T1000 (cell line): ENCODE measurements around the gene SKIC8.

ENCODE experiments used
- DNase-seq: peaks from one replicate; lab custom pipeline; 2025; ENCODE audit warnings: mixed read lengths; lab: John Stamatoyannopoulos, UW

SKIC8 gene

GRCh38 chr15:78291698-78292097 lies 7.7 kb downstream of the SKIC8 start:
- DNase-seq, result no peak

DNA sequence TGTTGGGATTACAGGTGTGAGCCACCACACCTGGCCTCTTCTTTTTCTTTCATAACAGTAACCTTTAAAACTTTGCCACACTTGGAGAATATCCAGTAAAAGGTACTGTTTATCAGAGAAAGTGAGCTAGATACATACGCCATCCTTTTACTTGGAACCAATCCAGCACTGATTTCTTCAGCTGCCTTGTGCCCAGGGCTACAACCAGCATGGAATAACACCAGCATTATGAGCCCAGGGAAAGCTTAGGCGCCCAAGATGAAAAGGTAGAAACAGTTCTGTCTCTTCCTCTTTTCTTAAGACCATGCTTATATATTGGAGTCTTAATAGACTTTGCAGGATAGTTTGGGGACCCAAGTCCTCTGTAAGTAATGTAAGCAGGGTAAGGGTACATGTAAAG lies 8.4 kb downstream of the SKIC8 start:
- DNase-seq, result no peak

DNA sequence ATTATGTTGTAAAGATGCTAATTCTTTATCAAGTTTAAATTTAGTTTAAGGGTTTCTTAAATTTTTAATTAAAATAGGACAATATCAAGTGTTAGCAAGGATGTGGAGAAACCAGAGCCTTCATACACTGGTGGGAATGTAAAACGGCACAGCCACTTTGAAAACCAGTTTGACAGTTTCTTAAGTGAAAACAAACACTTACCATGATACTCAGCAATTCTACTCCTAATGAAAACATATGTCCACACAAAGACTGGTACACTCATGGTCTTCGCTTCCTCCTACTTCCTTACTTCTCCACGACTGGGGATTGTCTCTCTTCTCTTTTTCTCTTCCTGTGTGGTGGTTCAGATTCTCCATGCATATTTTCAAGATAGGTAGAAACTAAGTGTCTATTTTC lies 9.2 kb downstream of the SKIC8 start:
- no peak for DNase-seq

DNA sequence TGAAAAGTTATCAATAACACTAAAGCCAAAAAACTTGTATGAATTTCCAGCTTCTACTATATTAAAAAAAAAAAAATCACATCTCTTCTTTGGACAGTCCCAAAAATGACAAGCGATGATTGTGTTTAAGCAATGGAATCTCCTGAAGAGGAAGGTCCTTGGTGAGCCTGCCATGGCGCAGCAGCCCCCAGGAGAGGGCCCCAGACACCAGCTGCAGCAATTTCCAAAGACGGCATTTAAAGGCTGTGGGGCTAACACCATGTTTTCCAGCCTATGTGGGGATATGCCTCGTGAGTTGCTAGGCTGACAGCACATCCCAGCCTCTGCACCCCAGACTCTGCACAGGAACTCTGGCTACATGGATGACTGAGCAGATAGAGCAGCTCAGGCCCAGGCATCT lies 14.7 kb downstream of the SKIC8 start:
- no peak for DNase-seq

GRCh38 chr15:78282324-78282723 lies 17.1 kb downstream of the SKIC8 start:
- DNase-seq, result no peak

DNA sequence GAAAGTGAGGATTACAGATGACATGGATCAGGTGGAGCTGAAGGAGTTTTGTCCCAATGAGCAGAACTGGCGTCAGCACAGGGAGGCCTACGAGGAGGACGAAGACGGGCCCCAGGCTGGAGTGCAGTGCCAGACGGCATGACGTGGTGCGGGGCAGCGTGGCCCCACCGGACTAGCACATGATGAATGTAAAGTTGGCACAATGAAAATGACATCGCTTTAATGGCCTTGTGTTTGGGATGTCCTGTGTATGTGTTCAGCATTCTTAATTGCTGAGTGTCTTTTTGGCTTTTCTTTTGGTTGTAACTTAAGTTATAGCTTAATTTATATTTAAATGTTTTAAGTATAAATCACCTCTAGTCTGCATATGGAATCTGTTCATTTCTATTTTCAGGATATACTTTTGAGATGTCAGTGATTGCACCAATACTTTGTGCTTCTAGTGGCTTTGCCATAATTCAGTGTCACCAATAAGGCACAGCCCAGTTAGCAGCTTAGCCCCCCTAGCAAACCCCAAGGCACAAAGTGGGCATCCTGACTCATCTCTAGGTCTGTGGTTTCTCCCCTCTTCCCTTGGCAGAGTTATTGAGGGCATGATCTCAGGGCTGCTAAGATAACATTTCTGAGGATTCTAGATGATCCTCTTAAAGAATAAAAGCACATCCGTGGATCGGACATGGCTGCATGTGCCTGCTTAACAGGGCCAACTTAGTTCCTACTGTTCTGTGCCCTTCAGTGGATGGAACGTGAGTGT lies 18.9 kb downstream of the SKIC8 start:
- peak; percentile 31 for DNase-seq

- DNase-seq, result no peak
Measured at GRCh38 chr15:78276064-78276943, 23.1 kb downstream of the SKIC8 start.

DNA sequence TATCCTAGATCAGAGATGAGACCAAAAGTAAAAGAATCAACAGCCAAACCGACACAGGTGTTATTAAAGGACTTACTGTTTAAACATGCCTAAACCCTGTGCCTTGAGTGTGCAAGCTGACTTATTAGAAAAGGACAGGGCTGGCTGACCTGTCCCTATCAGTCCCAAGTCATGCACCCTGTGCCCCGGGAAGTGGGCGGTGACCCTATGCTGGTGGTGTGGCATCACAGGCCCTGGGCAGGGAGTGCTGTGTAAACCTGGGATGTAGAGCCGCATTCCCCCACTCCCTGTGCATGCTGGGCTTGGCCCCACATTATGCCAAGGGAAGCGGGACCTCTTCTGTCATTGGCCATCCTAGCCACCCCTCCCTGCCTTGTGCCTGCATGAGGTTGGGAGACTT lies 24.4 kb downstream of the SKIC8 start:
- no peak for DNase-seq

- no peak for DNase-seq
Measured at GRCh38 chr15:78272776-78273175, 26.6 kb downstream of the SKIC8 start.

DNA sequence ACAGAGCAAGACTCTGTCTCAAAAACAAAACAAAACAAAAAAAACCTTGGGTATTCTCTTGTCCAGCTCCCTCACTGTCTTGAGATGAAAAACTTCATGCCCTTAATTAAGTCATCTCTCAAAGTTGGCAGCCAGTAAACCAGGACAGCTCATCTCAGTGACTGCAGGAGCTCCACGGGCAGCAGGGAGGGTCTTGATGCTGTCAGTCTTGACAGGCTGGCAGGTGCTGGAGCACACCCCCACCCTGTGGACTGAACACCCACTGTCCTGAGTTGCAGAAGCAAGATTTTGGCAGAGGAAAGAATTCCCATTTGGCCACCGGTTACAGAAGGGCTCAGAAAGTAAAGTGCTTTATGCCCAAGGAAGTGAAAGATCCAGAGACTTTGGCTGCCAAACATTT lies 27.1 kb downstream of the SKIC8 start:
- no peak for DNase-seq

DNA sequence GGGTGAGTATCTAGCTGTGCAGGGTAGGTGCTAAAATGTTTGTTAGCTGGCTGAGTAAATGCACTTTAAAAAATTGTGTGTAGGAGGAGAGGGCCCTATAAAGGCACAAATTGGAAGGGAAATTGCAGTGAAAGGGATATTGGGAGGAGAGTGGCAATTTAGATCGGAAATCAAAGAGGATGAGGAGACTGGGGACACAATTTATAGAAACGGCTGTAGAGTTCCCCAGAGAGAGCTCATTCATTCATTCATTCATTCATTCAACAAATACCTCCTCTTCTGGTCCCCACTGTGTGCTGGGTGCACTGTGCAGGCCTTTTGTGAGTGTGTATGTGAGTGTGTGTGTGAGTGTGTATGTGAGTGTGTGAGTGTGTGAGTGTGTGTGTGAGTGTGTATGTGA lies 32.6 kb downstream of the SKIC8 start:
- DNase-seq, result no peak

- DNase-seq, result no peak
Measured at GRCh38 chr15:78266229-78266628, 33.2 kb downstream of the SKIC8 start.

DNA sequence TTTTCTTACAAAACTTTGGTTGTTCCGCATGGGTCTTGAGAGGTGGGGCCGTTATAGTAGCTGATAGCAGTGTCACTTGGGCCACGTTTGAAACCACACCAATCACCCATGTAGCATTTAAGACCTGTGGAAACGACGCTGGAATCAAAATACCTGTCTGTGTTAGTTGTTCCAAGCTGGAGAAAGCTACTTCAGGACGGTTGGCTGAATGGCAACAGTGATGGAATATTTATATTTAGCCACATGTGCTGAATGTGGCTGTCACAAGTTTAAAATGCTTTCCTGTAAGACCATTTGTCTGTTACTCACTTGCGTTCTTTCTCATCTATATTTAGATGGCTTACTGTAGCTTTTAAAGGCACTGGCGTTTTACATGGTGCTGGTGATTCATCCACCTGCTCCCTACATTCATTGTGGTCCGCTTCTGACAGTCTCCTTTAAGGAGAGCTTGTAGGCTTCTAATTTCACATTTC lies 33.6 kb downstream of the SKIC8 start:
- DNase-seq, result no peak

GRCh38 chr15:78265137-78265460 lies 34.3 kb downstream of the SKIC8 start:
- DNase-seq, result no peak

DNA sequence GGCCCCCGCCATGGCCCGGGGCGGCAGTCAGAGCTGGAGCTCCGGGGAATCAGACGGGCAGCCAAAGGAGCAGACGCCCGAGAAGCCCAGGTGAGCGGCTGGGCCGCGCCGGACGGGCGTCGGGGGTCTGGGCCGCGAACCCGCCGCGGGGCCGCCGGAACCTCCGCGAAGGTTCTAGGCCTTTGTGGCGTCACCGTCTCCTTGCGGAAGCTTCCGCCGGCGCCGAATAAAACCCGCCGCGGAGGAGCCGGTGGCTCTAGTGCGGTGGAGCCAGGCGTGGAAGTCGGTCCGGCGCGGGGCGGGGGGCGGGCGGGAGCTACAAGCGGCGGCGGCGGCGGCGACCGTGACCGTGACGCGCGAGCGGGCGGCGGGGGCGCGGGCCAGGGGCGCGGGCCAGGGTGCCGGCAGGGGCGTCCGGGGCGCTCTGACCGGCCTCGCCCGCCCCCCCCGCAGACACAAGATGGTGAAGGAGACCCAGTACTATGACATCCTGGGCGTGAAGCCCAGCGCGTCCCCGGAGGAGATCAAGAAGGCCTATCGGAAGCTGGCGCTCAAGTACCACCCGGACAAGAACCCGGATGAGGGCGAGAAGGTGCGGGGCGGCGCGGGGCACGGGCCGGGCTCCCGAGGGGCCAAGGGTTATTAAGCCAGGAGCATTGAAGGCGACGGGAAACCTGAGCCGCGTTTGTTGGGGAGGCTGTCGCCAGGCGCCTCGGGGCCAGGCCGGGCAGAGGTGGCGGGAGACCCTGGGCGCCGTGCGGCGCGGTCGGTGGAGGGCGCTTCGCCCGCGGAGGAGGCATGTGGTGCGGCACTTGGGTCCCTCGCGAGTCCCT lies 34.9 kb downstream of the SKIC8 start, which contains the start of gene DNAJA4:
TSS of gene DNAJA4 (plus strand) at position 259 of the 833 bp plus-strand sequence. CDS start at position 461, 202 bp downstream.
- DNase-seq, result no peak

DNA sequence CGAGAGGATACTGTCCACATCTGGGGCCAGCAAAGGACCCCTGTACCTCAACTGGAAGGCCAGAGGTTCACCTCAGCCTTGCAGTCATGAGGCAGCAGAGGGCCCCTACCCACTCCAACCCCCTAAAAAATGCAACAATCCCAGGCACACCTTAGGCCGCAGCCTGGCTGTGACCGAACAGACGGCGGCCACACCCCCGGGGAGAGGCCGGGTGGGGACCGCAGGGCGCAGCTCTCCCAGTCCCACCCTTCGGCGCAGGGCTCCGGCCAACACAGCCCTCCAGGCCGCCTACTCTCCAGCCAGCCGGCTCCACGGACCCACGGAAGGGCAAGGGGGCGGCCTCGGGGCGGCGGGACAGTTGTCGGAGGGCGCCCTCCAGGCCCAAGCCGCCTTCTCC lies 35.5 kb downstream of the SKIC8 start:
- DNase-seq, result no peak

GRCh38 chr15:78263351-78263781 lies 36.0 kb downstream of the SKIC8 start:
- no peak for DNase-seq

GRCh38 chr15:78261062-78261461 lies 38.3 kb downstream of the SKIC8 start:
- no peak for DNase-seq

DNA sequence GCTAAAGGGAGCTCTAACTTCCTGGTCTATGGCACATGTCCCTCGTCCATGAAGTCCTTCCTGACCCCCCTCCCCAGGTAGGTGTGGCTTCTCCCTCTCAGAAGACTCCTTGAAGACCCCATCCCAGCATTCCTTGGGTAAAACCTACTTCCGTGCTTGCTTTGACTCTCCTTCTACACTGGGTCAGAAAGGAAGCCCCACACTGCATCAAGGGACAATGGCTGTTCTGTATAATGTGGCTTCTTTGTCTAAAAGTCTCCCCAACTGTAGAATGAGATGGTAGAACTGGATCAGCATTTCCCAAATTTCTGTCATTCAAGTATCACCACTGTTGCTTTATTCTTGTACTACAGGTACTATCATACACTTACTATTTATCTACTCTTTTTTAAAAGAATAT lies 38.9 kb downstream of the SKIC8 start:
- DNase-seq, result no peak

DNA sequence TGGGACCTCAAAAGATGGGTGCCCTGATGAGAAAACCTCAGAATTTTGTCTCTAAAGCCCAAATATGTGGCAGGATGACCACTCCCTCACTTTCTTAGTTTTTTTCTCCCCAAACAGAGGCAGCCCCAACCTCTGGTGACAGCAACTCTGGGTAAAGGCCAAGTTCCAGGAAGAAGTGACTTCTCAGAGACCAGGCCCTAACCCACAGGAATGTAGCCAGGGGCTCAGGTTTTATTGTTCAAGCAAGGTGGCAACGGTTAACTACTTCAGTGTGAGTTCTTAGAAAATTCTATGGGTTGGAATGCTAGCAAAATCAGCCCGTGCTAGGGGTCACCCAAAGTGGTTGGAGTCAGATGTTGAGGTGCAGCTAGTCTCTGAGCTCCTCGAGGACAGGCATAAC lies 40.2 kb downstream of the SKIC8 start:
- DNase-seq, result no peak

DNA sequence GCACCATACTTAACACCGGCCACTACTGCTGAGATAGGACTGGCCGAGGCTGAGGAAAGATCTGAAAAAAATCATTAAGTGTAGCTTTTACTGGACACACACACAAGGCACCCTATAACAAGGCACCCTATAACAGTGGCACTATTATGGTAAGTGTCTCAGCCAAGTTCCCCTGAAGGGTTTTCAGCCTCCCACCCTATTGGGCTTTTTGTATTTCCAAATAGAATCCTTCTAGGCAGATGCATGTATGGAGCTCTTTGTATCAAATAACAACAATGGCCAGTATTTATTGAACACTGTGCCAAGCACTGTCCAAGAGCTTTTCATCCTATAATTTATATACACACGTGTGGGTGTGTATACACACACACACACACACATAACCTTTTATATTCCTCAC lies 41.7 kb downstream of the SKIC8 start:
- no peak for DNase-seq

DNA sequence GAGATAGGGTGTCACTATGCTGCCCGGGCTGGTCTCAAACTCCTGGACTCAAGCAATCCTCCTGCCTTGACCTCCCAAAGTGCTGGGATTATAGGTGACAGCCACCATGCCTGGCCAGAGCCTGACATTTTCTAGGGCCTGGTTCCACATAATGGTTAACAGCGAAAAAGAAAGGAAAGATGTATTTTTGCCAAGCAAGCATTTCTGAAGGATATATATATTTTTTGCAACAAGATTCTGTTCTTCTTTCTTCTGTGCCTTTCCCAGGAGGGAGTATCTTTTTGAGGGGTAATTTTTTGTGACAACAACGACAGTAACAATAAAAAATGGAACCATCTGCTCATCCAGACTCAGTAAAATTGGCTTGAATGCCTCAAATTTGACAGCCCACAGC lies 43.4 kb downstream of the SKIC8 start:
- DNase-seq, result no peak
